SU-DHL-6 (cell line): Measurements from ENCODE around the gene RAPGEF3.

ENCODE experiments used
- H2AFZ ChIP-seq: fragments of 200-600 bp; sonication (generic); 2 replicates; pipeline ENCODE4 v1.6.1; 2014; ENCODE audit warnings: low read depth, mild to moderate bottlenecking, moderate library complexity, mixed read lengths, antibody characterized with exemption, low read length; ENCODE audit not compliant: severe bottlenecking
- H3F3A ChIP-seq: fragments of 200-600 bp; shearing (Covaris generic); 2 replicates; pipeline ENCODE4 v1.6.0; 2016; ENCODE audit warnings: antibody characterized with exemption, mild to moderate bottlenecking; ENCODE audit not compliant: insufficient read depth
- H3K27ac ChIP-seq: fragments of 200-600 bp; sonication (generic); 2 replicates; pipeline ENCODE4 v1.5.1; 2016; ENCODE audit warnings: low read depth, mild to moderate bottlenecking, low read length, moderate library complexity, mixed read lengths
- H3K27me3 ChIP-seq: fragments of 200-600 bp; sonication (generic), shearing (Covaris generic); 2 replicates; pipeline ENCODE4 v1.6.0; 2014; ENCODE audit warnings: mild to moderate bottlenecking, low read length
- H3K36me3 ChIP-seq: fragments of 200-600 bp; sonication (generic); 2 replicates; pipeline ENCODE4 v1.6.1; 2014; ENCODE audit warnings: mild to moderate bottlenecking, low read length, mixed read lengths
- H3K4me2 ChIP-seq: fragments of 300-600, 200-600 bp; shearing (Covaris generic), sonication (generic); 2 replicates; pipeline ENCODE4 v1.6.0; 2014; ENCODE audit warnings: low read length, low read depth, mild to moderate bottlenecking; ENCODE audit not compliant: poor library complexity, severe bottlenecking
- H3K4me3 ChIP-seq: fragments of 200-600 bp; sonication (generic); 2 replicates; pipeline ENCODE4 v1.5.1; 2014; ENCODE audit warnings: antibody characterized with exemption, low read length, mild to moderate bottlenecking, mixed read lengths; ENCODE audit not compliant: insufficient read depth, poor library complexity, severe bottlenecking
- H3K79me2 ChIP-seq: fragments of 200-600 bp; sonication (generic); 2 replicates; pipeline ENCODE4 v1.6.1; 2014; ENCODE audit warnings: mild to moderate bottlenecking, low read length, moderate library complexity; ENCODE audit not compliant: insufficient read depth
- H3K9ac ChIP-seq: fragments of 200-600 bp; sonication (generic); 2 replicates; pipeline ENCODE4 v1.7.0; 2014; ENCODE audit warnings: mild to moderate bottlenecking, low read length
- H3K9me2 ChIP-seq: fragments of 200-600 bp; sonication (generic); replicated peaks from 2 replicates; pipeline ENCODE4 v1.6.1; 2014; ENCODE audit warnings: low read length; ENCODE audit not compliant: insufficient read depth
- H3K9me3 ChIP-seq: fragments of 200-600 bp; sonication (generic); 2 replicates; pipeline ENCODE4 v1.6.1; 2014; ENCODE audit warnings: low read length, mixed read lengths; ENCODE audit not compliant: insufficient read depth
- H4K20me1 ChIP-seq: fragments of 200-600 bp; sonication (generic); 2 replicates; pipeline ENCODE4 v1.6.1; 2014; ENCODE audit warnings: low read depth, mild to moderate bottlenecking, antibody characterized with exemption, low read length, moderate library complexity, mixed read lengths
- EZH2phosphoT487 ChIP-seq: fragments of 200-600 bp; sonication (generic), shearing (Covaris generic); conservative IDR thresholded peaks from 2 replicates; pipeline ENCODE4 v1.6.1; 2018; ENCODE audit warnings: mild to moderate bottlenecking, antibody characterized with exemption, low read length, moderate library complexity, mixed read lengths
- TF ChIP-seq, protein P1 (sequence below): fragments of 200-600 bp; sonication (generic); IDR thresholded peaks from one replicate; pipeline ENCODE4 v1.5.1; 2017; ENCODE audit warnings: antibody characterized with exemption, mild to moderate bottlenecking, low read length, moderate library complexity; ENCODE audit not compliant: insufficient read depth, poor library complexity, severe bottlenecking

The RAPGEF3 gene

DNA sequence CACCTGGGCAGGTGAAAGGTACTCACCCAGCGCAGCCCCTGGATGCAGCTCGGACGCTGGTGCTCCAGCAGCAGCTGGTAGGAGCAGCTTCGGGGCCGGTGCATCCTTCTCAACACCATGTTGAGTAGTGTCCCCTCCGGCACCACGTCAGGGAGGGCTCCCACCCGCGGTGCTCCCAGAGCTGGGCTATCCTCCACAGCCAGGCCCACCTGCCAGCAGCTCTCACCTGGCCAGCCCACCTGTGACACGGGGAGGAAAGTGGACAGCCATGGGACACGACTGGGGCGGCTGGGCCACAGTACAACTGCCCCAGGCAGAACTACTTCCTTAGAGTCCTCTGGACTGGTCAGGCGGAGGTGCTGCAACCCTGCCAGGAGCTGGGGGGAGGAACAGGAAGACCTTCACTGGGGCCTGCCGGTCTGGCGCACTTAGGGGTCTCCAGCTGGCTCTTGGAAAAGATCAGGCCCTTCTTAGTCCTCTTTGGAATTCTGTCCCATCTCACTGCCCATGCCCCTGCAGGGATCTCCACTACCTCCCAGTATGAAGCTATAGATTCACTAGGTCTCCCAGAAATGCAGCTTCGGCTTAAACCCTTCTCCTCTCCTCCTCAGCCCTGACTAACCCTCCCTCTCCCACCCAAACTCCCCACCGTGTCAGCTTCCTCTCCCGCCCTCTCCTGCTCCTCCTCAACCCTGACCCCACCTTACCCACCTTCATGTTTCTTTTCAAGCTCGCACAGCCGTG is 668 bp downstream of the RAPGEF3 start:
- Histone ChIP-seq H3K79me2 (no peaks in the 10 kb centered on the region), H3K36me3 (no peaks in the 10 kb centered on the region), H4K20me1 (no peaks in the 10 kb centered on the region), H3K4me2 (no peak overlapping the region), H3K9me2 (no peaks in the 10 kb centered on the region), H3K9ac (no peak overlapping the region), H3K27me3 (no peaks in the 10 kb centered on the region), H3K9me3 (no peaks in the 10 kb centered on the region), H2AFZ (no peak overlapping the region), H3K4me3 (no peak overlapping the region), H3K27ac (no peak overlapping the region), H3F3A (no peaks in the 10 kb centered on the region)
- TF ChIP-seq EZH2phosphoT487 = no peak
- TF ChIP-seq, protein P1, sequence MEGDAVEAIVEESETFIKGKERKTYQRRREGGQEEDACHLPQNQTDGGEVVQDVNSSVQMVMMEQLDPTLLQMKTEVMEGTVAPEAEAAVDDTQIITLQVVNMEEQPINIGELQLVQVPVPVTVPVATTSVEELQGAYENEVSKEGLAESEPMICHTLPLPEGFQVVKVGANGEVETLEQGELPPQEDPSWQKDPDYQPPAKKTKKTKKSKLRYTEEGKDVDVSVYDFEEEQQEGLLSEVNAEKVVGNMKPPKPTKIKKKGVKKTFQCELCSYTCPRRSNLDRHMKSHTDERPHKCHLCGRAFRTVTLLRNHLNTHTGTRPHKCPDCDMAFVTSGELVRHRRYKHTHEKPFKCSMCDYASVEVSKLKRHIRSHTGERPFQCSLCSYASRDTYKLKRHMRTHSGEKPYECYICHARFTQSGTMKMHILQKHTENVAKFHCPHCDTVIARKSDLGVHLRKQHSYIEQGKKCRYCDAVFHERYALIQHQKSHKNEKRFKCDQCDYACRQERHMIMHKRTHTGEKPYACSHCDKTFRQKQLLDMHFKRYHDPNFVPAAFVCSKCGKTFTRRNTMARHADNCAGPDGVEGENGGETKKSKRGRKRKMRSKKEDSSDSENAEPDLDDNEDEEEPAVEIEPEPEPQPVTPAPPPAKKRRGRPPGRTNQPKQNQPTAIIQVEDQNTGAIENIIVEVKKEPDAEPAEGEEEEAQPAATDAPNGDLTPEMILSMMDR = no peak

- no peak overlapping the region for H3K9ac ChIP-seq
- H3K9me2 ChIP-seq = no peaks in the 10 kb centered on the region
- no peak overlapping the region for H3K27ac ChIP-seq
- H3K4me2 ChIP-seq = no peak overlapping the region
- H3K79me2 ChIP-seq = no peaks in the 10 kb centered on the region
- H3K4me3 ChIP-seq = no peak overlapping the region
- H3K36me3 ChIP-seq = no peaks in the 10 kb centered on the region
- no peaks in the 10 kb centered on the region for H3F3A ChIP-seq
- no peaks in the 10 kb centered on the region for H3K9me3 ChIP-seq
- TF ChIP-seq EZH2phosphoT487 = no peak
- no peak overlapping the region for H2AFZ ChIP-seq
- H3K27me3 ChIP-seq = no peaks in the 10 kb centered on the region
- H4K20me1 ChIP-seq = no peaks in the 10 kb centered on the region
Measured at GRCh38 chr12:47757364-47757839, 1.3 kb downstream of the RAPGEF3 start.

DNA sequence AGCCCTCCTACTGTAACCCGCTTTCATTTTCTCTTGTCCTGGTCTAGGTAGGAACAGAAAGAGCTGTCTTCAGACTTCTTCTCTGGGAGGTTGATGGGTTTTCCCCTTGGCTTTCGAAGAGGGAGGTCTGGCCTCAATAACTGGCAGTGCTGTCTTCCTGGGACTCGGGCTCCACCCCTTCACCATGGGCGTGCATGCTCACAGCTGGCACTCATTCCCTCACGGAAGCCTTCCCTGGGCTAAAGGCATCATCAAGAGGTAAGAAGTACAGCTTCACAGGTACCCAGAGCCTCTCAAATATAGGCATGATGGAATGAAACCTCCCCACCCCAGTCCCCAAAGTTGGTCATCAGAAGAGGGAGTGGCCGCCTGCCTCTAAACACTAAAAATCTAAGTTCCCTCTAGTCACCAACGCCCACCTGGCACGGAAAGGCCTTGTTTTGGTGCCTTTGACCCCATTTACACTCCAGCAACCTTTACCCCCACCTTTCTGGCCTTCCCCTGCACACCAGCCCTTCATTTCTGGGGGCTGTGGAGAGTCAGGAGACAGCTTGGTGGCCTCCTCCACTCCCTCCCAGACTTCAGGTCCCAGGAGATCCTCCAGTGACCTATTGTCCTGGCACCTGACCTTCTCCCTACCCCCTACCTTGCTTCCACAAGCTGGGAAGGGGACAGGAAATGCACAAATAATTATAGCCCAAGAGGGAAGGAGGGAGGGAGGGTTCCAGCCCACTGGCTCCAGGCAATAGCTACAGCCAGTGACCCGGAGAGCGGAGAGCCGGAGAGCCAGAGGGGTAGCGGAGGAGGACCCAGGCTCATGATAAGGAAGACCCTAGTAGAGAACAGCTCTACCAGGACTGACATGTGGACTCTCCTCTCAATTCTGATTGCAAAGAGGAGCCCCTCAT is 2.8 kb downstream of the RAPGEF3 start:
- H3K9ac ChIP-seq = no peak overlapping the region
- no peaks in the 10 kb centered on the region for H3K79me2 ChIP-seq
- no peaks in the 10 kb centered on the region for H3K9me2 ChIP-seq
- no peaks in the 10 kb centered on the region for H3K36me3 ChIP-seq
- no peaks in the 10 kb centered on the region for H3F3A ChIP-seq
- H4K20me1 ChIP-seq = no peaks in the 10 kb centered on the region
- H3K27ac ChIP-seq = no peak overlapping the region
- H3K4me3 ChIP-seq = no peak overlapping the region
- H2AFZ ChIP-seq = no peak overlapping the region
- no peaks in the 10 kb centered on the region for H3K9me3 ChIP-seq
- no peak overlapping the region for H3K4me2 ChIP-seq
- H3K27me3 ChIP-seq = no peaks in the 10 kb centered on the region
- TF ChIP-seq, protein P1 = no peak
- no peak for TF ChIP-seq EZH2phosphoT487
